ENCODE data around the gene CD2BP2.

- TF ChIP-seq CTCF (IDR thresholded peaks at IDR 0.05; ENCODE audit: borderline replicate concordance, extremely low read depth, low read length, poor library complexity, severe bottlenecking) (no peak), EZH2 (IDR thresholded peaks at IDR 0.05; ENCODE audit: borderline replicate concordance, low read depth, low read length, severe bottlenecking) (no peak)
These were observed at the start of gene CD2BP2 for GRCh38 chr16:30355144-30355953.

All from DND-41 (cell line).